ENCODE measurements around the gene PLEKHA7.

GRCh38 chr11:16881766-16882165, 132.4 kb downstream of the PLEKHA7 start:
- TF ChIP-seq POLR2AphosphoS5 (IDR thresholded peaks at IDR 0.05; ENCODE audit: low read depth, low read length) = no peak
- no peak for TF ChIP-seq POLR2A (IDR thresholded peaks at IDR 0.05; ENCODE audit: low read depth, low read length)
- no peak for TF ChIP-seq TAF1 (IDR thresholded peaks at IDR 0.05; ENCODE audit: borderline replicate concordance, low read depth, low read length)

Data from GM12892 (cell line).